ENCODE data around the gene AJAP1. TPM values are rescaled to one million over a fixed set of nuclear protein-coding genes. Genes with fewer than 3 reads are reported as not detected.

The AJAP1 gene
- total RNA-seq, 1 donor from 2014 or later, result 0.21 TPM

GRCh38 chr1:4803335-4803734 is 148.9 kb downstream of the AJAP1 start:
- Mint-ChIP-seq H3K9me3 (ENCODE audit: unreplicated experiment) (peaks cover 10% of the 10 kb centered on the region), H3K4me1 (ENCODE audit: unreplicated experiment) (no peaks in the 10 kb centered on the region), H3K4me3 (ENCODE audit: unreplicated experiment) (no peak overlapping the region), H3K27ac (ENCODE audit: unreplicated experiment) (no peak overlapping the region), H3K36me3 (ENCODE audit: low read depth, unreplicated experiment) (peaks cover 6% of the 10 kb centered on the region), H3K27me3 (ENCODE audit: unreplicated experiment) (peaks cover 2% of the 10 kb centered on the region)
- no peak for TF ChIP-seq CTCF (IDR thresholded peaks at IDR 0.05; ENCODE audit: unreplicated experiment)
- no peak for DNase-seq (ENCODE audit: low spot score)

- no peaks in the 10 kb centered on the region for H3K27me3 Mint-ChIP-seq (ENCODE audit: unreplicated experiment)
- peaks cover 4% of the 10 kb centered on the region for H3K36me3 Mint-ChIP-seq (ENCODE audit: low read depth, unreplicated experiment)
- no peak for DNase-seq (ENCODE audit: low spot score)
- H3K4me3 Mint-ChIP-seq (ENCODE audit: unreplicated experiment), result no peak overlapping the region
- no peak overlapping the region for H3K27ac Mint-ChIP-seq (ENCODE audit: unreplicated experiment)
- TF ChIP-seq CTCF (IDR thresholded peaks at IDR 0.05; ENCODE audit: unreplicated experiment), result no peak
- H3K9me3 Mint-ChIP-seq (ENCODE audit: unreplicated experiment), result peaks cover 4% of the 10 kb centered on the region
- no peaks in the 10 kb centered on the region for H3K4me1 Mint-ChIP-seq (ENCODE audit: unreplicated experiment)
Observed at GRCh38 chr1:4805987-4806386, 151.6 kb downstream of the AJAP1 start.

DNA sequence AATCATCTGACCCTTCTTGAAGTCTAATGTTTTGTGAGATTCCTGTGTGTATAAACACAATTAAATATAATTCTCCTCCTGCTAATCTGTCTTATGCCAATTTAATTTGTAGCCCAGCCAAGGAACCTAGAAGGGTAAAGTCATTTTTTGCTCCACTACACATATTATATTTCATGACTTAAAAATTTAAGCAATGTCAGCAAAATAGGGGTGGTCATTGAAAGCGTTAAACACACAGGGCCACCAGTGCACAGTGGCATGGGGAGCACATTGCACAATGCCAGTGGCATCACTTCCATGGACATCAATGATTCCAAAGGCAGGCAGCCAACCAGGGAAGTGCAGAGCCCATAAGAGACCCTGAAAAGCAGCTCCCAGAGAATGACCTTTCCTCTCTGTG is 166.1 kb downstream of the AJAP1 start:
- Mint-ChIP-seq H3K27me3 (ENCODE audit: unreplicated experiment) (peaks cover 2% of the 10 kb centered on the region), H3K36me3 (ENCODE audit: low read depth, unreplicated experiment) (no peaks in the 10 kb centered on the region), H3K4me3 (ENCODE audit: unreplicated experiment) (no peak overlapping the region), H3K4me1 (ENCODE audit: unreplicated experiment) (peaks cover 8% of the 10 kb centered on the region), H3K27ac (ENCODE audit: unreplicated experiment) (no peak overlapping the region), H3K9me3 (ENCODE audit: unreplicated experiment) (peaks cover 7% of the 10 kb centered on the region)
- no peak for DNase-seq (ENCODE audit: low spot score)
- no peak for TF ChIP-seq CTCF (IDR thresholded peaks at IDR 0.05; ENCODE audit: unreplicated experiment)

- H3K27me3 Mint-ChIP-seq (ENCODE audit: unreplicated experiment), result no peaks in the 10 kb centered on the region
- H3K36me3 Mint-ChIP-seq (ENCODE audit: low read depth, unreplicated experiment), result no peaks in the 10 kb centered on the region
- DNase-seq (ENCODE audit: low spot score), result peak; percentile 17
- H3K4me3 Mint-ChIP-seq (ENCODE audit: unreplicated experiment), result no peak overlapping the region
- H3K27ac Mint-ChIP-seq (ENCODE audit: unreplicated experiment), result no peak overlapping the region
- no peak for TF ChIP-seq CTCF (IDR thresholded peaks at IDR 0.05; ENCODE audit: unreplicated experiment)
- peaks cover 8% of the 10 kb centered on the region for H3K4me1 Mint-ChIP-seq (ENCODE audit: unreplicated experiment)
- H3K9me3 Mint-ChIP-seq (ENCODE audit: unreplicated experiment), result no peaks in the 10 kb centered on the region
Observed at GRCh38 chr1:4825800-4826450, 171.5 kb downstream of the AJAP1 start.

DNA sequence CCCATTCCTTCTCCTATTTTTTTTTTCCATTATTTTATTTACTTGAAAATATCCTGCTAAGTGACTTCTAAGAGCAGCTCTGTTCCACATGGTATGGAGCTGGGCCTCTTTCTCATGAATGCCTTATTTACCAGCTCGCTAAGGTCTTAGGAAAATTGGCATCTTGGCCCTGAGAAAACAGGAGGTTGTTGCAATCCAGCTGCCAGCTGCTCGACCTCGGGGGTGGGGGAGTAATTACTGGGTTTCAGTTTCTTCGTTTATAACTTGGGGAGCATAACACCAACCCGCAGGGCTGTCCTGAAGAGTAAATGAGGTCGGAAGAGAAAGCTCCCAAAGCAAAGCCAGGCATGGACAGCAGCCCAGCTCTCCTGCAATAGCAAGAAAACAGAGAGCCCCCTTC is 176.3 kb downstream of the AJAP1 start:
- TF ChIP-seq CTCF (IDR thresholded peaks at IDR 0.05; ENCODE audit: unreplicated experiment), result no peak
- Mint-ChIP-seq H3K9me3 (ENCODE audit: unreplicated experiment) (no peaks in the 10 kb centered on the region), H3K27ac (ENCODE audit: unreplicated experiment) (no peak overlapping the region), H3K27me3 (ENCODE audit: unreplicated experiment) (no peaks in the 10 kb centered on the region), H3K4me1 (ENCODE audit: unreplicated experiment) (no peaks in the 10 kb centered on the region), H3K36me3 (ENCODE audit: low read depth, unreplicated experiment) (no peaks in the 10 kb centered on the region), H3K4me3 (ENCODE audit: unreplicated experiment) (no peak overlapping the region)
- DNase-seq (ENCODE audit: low spot score), result no peak
